ENCODE results near the gene PRND.

Gene PRND

GRCh38 chr20:4776079-4776630 lies 54.4 kb downstream of the PRND start:
- no peak for DNase-seq (ENCODE audit: low spot score)

More at GRCh38 chr20:4776079-4776630, 54.4 kb downstream of the PRND start:
- no peak overlapping the region for H3K4me3 ChIP-seq
- TF ChIP-seq CTCF (IDR thresholded peaks at IDR 0.05) = no peak
- H3K27ac ChIP-seq = no peak overlapping the region
